ENCODE measurements around the gene WRNIP1. TPM values are rescaled to one million over a fixed set of nuclear protein-coding genes. Genes with fewer than 3 reads are reported as not detected.

Gene WRNIP1
- total and polyA plus RNA-seq, 12 donors = 27.7 to 82.2 (median 53.8) TPM

GRCh38 chr6:2740581-2740980 is 24.6 kb upstream of the WRNIP1 start:
- Histone ChIP-seq H3K27ac (no peak overlapping the region), H3K4me3 (no peak overlapping the region), H3K27me3 (no peaks in the 10 kb centered on the region), H3K4me1 (replicated peaks in 1 of 2) (no peaks in the 10 kb centered on the region), H3K9me3 (replicated peaks in 1 of 3) (no peaks in the 10 kb centered on the region), H3K36me3 (replicated peaks in 1 of 2) (no peaks in the 10 kb centered on the region)
- 83 to 86% (median 84%) methylated on average over 5 of the region's 5 CpGs for WGBS, 4 donors
- TF ChIP-seq CTCF (IDR thresholded peaks at IDR 0.05) (no peak), POLR2A (IDR thresholded peaks at IDR 0.05) (no peak)
- no peak for DNase-seq
- intact Hi-C loops (cut with DNase I) = no loop called here

GRCh38 chr6:2741756-2742155 is 23.4 kb upstream of the WRNIP1 start:
- H3K27me3 ChIP-seq = no peaks in the 10 kb centered on the region
- no peak for TF ChIP-seq POLR2A (IDR thresholded peaks at IDR 0.05)
- TF ChIP-seq CTCF (IDR thresholded peaks at IDR 0.05) = no peak
- no peaks in the 10 kb centered on the region for H3K9me3 ChIP-seq (replicated peaks in 1 of 3)
- H3K27ac ChIP-seq = no peak overlapping the region
- no peak for DNase-seq
- WGBS, 4 donors = 94 to 96% (median 96%) methylated on average over 2 of the region's 2 CpGs
- no peaks in the 10 kb centered on the region for H3K4me1 ChIP-seq (replicated peaks in 1 of 2)
- H3K36me3 ChIP-seq (replicated peaks in 1 of 2) = no peaks in the 10 kb centered on the region
- H3K4me3 ChIP-seq = no peak overlapping the region
- intact Hi-C loops (cut with DNase I) = no loop called here

GRCh38 chr6:2743280-2744208 is 21.6 kb upstream of the WRNIP1 start:
- Histone ChIP-seq H3K27ac (no peak overlapping the region), H3K27me3 (no peaks in the 10 kb centered on the region), H3K4me1 (replicated peaks in 1 of 2) (no peaks in the 10 kb centered on the region), H3K36me3 (replicated peaks in 1 of 2) (no peaks in the 10 kb centered on the region), H3K4me3 (no peak overlapping the region), H3K9me3 (replicated peaks in 1 of 3) (no peaks in the 10 kb centered on the region)
- WGBS, 4 donors = 76 to 88% (median 82%) methylated on average over 17 of the region's 17 CpGs
- DNase-seq = no peak
- TF ChIP-seq POLR2A (IDR thresholded peaks at IDR 0.05) (no peak), CTCF (IDR thresholded peaks at IDR 0.05) (no peak)
- intact Hi-C loops (cut with DNase I) = no loop called here

- no peaks in the 10 kb centered on the region for H3K9me3 ChIP-seq (replicated peaks in 1 of 3)
- H3K27me3 ChIP-seq = no peaks in the 10 kb centered on the region
- intact Hi-C loops (cut with DNase I) = no loop called here
- H3K27ac ChIP-seq = no peak overlapping the region
- H3K4me1 ChIP-seq (replicated peaks in 1 of 2) = no peaks in the 10 kb centered on the region
- H3K36me3 ChIP-seq (replicated peaks in 1 of 2) = no peaks in the 10 kb centered on the region
- TF ChIP-seq CTCF (IDR thresholded peaks at IDR 0.05) (peak in 1 of 6 experiments; percentile 33), POLR2A (IDR thresholded peaks at IDR 0.05) (no peak)
- DNase-seq = peak in 5 of 7 donors; percentile 44 to 79 (median 64)
- WGBS, 4 donors = 52 to 71% (median 55%) methylated on average over 9 of the region's 9 CpGs
- no peak overlapping the region for H3K4me3 ChIP-seq
Observed at GRCh38 chr6:2744209-2744771, 20.9 kb upstream of the WRNIP1 start.
